CD4-positive, alpha-beta T cell treated with Interleukin-4 for 4 hours (primary cell): ENCODE results near the gene LPAR3.
A peak's percentile ranks its signal among the peaks of the same experiment; 100 is the strongest.
"Not testable (repeated sequence)": the region's sequence is repeated elsewhere in the genome, so short reads cannot be mapped to it uniquely, and the experiment has no call there.

Experiments used
- DNase-seq: peaks from one replicate; pipeline ENCODE4 v3.0.0-alpha.2; 2020

LPAR3 gene, protein sequence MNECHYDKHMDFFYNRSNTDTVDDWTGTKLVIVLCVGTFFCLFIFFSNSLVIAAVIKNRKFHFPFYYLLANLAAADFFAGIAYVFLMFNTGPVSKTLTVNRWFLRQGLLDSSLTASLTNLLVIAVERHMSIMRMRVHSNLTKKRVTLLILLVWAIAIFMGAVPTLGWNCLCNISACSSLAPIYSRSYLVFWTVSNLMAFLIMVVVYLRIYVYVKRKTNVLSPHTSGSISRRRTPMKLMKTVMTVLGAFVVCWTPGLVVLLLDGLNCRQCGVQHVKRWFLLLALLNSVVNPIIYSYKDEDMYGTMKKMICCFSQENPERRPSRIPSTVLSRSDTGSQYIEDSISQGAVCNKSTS

DNA sequence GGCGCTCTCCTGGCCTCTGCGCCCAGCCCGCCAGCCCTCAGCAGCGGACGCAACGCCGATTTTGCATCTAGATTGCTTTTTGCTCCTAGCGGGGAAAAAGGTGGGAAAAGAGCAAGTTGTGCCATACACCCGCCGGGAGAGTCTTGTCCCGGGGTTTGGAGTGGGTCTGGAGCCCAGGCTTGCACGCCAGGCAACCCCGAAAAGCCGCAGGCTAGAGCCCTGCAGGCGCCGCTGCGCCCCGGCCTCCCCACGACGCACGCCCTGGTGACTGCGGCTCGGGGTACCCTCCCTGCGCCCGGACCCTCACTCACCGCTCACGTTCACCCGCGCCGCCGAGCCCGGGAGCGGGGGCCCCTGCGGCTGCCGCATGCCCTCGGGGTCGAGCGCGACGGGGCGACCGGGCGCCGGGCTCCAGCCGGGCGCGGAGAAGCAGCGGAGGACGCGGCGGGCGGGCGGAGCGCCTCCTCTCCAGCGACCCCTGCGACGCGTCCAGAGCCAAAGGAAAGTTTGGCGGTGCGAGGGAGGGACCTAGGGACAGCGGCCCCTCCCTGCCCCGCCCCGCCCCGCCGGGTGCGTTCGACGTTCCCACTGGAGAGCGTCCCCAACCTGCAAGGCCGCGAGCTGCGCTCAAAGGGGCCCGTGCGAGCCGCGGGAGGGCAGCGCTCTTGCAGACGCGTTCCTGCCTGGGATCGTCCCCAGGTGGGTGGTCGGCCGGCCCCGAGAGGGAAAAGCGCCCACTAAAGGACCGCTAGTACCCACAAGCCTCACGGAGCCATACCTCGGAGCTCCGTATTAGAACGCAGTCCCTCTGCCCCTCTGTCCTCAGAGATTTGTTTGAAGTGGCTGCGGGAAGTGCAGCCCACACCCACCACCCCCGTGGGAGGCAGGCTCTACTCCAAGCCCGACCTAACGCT lies at the start of gene LPAR3:
Gene LPAR3, minus strand, starts transcription at position 502 of the 914 bp plus-strand sequence. CDS start 27,086 bp downstream, outside the sequence.
- DNase-seq: no peak

DNA sequence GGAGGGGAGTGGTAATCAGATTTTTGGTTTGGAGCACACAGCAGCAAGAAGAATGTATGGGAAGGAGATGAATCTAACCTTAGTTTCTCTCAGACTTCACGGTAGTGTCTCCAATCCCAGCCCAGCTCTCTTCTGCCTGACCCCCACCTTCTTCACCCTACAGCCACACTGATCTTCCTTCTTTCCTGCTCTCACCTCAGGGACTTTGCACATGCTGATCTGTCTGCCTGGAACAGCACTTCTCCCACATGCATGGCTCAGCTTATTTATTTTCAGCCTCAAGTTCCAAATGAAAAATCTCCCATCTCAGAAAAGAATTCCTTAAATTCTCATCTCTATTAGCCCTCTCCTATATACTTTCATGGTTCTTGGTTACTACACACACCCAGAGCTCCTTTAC lies 48.8 kb upstream of the LPAR3 start:
- no peak for DNase-seq

DNA sequence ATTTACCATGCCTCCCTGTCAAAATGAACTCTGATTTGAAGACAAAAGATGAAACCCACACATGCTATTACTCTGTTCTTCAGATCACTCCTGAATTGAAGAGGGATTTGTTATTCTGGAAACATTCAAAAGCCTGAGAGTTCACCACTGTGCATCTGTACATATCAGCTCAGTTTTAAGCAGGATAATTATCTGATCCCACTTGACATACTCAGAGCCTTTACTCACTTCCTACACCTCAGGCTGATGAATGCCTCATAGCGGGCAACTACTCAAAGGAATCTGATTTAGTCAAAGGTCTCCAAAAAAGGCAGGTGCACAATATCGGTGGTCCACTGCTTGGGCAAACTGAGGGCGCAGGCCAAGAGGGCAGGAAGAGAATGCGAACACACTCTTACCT lies 47.5 kb upstream of the LPAR3 start:
- no peak for DNase-seq

DNA sequence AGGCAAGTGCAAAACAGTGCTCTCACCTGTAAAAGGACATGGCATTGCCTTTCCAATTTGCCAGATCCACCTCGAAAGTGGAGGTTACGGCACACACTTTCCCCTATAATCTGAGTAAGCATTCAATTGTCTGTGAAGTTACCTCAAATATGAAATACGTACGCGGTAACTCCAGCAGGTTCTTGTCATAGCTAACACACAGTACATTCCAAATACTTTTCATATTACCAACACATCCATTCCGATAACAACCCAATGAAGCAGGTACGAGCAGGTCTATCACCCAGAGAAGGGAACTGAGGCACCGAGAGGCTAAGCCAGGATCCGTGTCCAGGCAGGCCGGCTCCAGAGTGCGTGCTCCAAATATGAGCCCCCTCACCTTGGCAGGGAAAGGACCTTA lies 46.8 kb upstream of the LPAR3 start:
- DNase-seq: no peak

DNA sequence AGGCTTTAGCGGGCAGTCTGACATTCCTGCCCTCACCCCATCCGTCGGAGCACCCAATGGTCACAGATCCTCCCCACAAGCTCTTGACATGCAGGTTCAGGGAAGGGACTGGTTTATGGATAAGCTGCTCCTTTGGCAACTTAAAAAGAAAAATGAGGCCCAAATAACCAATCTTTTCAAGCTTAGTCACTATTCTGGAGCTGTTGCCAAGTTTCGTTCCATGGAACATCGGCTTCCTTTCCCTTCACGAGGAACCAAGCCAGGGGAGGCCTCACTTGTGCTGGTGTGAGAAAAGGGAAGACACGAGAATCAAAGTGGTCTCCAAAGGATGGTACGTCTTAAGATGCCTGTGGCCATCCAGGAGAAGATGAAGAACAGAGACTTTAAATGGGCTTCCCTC lies 46.1 kb upstream of the LPAR3 start:
- DNase-seq: no peak

DNA sequence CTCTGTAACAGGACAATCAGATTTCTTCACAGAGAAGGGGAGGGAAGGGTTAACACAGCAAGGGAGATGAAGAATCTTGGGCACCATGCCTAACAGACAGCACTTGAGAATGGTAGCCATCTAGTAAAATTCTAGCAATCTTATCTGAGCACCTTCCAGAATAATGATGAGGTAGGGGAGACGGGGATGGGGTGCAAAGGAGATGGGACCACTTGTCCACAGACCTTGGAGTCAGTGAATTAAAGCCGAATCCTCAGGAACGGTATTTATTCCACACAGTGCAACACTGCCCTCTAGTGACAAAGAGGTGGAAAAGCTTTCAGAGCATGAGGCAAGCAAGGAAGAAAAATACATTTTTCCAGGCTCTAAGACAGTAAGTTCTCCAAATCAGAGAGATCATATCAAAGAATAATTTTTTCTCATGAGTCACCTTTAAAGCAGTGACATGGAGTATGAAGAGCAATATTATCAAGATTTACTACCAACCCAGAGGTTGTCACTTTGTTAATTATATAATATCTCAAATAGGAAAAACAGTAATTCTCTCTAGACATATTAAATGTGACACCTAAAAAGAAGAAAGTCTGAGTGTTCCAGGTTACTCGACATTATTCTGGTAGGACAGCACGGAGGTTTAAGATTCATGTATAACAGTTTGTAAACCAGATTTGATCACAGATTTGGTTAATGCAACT lies 43.3 kb upstream of the LPAR3 start:
- DNase-seq: peak; percentile 66

DNA sequence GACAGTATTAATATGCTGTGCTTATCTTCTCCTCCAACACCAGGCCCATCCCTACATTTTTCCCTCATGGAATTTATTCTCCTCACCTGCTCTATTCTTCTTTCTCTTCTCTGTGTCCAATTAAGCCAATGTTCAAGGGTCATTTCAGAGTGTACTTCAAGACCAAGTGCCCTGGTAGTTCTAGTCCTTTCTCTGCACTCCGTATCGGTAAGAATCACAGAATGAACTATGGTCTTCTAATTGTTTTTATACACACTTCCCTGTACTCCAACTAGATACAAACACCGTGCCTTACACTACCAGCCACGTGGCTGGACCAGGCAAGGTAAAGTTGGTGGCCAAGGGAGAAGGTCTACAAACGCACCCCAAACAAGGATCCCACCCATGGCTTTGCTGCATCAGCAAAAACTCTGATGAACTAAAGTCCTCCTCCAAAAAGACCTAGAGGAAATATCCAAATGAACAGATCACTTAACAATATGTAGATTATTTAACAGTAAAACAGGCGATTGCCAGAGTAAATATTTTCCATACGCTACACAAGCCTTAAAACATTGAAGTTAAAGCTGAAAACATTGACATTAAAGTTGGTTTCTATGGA lies 40.1 kb upstream of the LPAR3 start:
- DNase-seq: no peak

DNA sequence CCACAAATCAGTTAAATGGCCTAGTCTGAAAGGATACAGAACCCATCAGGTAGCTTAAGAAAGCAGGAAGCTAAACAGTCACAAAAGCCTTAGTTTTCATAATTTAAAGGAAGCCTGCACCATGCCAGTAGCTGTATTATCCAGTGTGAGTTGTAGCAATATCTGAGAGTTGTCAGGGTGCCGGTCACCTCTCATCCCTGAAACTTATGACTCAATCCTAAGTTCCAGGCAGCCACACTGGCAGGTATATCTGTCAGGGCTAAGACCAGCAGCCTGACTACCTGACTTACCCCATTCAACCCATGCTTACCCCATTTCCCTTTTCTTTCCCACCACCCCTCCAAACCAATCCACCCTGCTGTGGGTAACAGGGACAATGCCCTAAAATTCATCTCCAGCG lies 37.8 kb upstream of the LPAR3 start:
- no peak for DNase-seq

DNA sequence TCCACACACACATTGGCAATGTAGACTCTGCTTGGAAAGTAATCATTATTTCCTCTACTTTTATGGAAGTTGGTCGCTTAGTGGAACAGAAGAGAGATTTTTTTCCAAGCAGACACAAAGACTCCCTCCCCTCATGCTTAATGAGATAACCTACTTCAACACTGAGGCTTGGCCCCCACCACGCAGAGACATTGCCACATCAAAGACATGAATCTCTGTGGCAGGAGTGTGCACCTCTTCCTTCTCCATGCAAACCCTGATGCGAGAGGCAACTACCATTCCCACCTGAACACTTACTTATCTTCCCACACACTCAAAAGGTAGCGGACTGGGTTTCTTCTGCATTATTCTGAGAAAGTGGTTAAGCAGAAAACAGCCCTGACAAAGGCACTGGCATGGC lies 37.3 kb upstream of the LPAR3 start:
- no peak for DNase-seq

DNA sequence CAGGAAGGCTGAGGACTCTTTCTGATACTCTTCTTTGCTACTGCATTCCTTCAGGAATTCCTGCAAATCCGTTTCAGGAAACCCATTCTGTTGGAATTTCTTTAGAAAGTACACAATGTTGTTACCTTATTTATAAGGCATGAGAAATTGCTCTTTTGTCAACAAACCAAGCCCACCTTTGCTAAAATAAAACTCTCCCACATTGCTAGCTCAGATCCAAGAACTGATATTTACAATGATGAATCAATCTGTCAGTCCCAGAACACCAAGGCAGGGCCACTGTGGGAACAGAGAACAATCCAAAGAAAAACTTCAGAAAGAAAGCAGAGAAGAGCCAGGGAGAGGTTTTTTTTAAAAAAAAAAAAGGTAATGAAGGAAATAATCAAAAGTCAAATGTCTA lies 36.6 kb upstream of the LPAR3 start:
- DNase-seq: no peak

DNA sequence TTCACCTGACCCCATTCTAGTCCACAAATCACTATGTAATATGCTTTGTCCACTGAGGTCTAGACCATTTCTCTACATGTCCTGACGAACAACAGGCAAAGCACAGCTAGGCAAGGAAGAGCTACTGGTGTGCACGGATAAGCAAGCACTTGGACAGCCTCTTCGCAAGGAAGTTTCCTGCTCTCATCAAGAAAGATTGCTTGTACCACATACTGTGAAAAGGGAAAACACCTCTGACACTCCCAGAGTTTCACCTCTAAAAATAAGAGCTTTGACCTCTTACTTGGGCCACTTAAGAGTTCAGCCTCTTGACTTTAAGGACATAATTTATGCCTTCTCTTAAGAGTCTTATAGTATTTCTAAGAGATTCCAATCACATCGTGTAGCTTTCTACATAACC lies 36.0 kb upstream of the LPAR3 start:
- no peak for DNase-seq

DNA sequence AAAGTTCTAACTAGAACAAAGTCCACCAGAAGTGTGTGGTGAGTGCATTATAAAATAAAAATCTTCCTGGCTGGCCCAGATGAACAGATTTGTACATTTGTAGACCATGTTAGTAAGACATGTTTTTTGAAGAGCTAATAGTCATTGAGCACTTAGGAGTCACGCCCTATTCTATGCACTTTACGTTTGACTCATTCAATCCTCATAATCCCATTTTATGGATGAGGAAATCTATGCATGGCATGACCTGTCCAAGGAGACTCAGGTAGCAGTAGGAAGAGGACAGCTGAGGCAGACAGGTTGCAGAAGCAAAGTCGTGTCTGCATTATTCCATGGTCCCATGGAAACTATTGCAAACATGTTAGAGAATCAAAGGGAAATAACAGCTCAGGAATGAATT lies 30.3 kb upstream of the LPAR3 start:
- no peak for DNase-seq

DNA sequence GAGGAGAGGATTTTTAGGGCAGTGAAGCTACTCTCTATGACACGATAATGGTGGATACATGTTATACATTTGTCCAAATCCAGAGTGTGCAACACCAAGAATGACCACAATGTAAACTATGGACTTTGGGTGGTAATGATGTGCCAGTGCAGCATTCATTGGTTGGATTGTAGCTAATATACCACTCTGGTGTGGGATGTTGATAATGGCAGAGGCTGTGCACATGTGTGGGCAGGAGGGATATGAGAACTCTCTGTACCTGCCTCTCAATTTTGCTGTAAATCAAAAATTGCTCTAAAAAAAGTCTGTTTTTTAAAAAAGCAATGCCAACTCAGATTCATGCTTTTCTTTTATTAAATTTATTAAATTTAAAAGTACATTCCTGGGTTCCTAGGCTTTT lies 27.2 kb upstream of the LPAR3 start:
- DNase-seq: no peak

DNA sequence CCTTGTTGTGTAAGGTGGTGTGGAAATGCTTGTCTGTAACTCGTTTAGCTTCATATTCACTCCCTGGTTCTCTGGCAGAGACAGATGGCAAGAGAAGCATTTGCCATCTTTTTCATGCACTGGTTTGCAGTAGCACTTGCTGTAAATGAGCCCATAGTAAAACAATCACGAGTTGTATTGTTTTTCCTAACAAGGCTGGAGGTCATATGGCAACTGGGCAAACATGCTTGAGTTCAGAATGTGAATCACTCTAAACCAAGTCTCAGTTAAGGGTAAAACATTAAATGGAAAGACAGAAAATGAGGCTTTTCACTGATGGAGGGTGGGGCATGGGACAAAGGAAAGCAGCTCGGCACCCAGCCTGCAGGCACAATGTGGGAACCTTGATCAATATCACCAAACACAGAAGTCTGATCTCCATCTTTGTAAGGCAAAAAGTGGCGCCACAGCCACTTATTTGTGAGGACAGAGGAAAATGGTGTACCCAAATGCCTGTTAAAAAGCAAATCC lies 26.5 kb upstream of the LPAR3 start:
- DNase-seq: no peak

DNA sequence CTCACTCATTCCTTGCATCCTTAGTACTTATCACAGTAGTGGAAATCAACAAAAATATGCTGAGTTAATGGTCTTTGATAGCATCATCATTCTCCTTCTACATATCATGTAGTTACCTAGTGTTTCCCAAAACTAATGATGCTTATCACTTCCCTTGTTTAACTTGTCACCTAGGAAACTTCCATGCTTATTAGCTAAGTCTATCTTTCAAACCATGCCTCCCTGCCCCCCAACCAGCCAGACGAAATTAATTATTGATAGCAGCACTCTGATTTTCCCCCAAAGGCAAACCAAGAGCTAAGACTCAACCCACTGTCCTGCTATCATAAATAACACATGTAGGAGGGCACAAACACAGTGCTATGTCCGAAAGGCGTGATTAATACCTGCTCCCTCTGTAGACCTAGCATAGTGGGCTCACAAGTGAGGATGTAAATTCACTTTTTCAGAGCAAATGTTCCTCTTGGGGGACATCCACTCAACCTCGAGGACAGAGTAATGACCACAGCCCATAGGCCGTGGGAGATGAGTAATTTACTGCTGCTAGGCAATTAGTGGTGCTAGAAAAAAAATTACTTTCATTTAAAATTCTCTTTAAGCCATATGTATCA lies 25.8 kb upstream of the LPAR3 start:
- no peak for DNase-seq

DNA sequence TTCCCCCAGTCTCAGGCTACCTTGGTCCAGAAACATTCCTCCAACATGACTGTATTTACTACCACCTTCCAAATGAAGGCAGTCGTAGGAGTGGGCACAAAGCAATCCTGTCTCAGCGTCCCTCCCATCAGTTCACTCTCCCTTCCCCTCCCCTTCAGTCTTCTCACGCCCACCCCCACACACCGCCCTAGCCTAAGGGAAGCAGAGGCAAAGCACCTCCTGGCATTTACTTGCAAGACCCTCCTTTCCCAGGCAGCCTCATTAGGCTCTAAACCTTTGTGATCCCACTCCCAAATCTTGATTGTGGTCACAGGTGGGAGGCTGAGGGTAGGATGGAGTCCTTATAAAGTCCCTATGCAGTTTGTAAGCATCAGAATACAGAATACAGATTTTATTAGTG lies 23.9 kb upstream of the LPAR3 start:
- DNase-seq: no peak

DNA sequence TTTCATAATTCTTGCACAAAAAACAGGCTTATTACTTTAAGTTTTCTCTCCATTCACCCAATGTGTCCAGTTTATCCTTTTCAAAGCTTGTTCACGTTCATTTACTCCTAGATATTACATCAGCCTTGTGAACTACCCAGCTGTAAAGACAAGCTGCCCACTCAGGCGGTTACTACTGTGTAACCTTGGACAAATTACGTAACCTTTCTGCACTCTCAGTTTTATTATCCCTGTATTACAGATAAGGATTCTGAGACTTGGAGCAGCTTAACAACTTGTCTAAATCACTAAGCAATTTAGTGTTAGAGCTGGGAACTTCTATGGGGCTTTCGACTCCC lies 20.5 kb upstream of the LPAR3 start:
- DNase-seq: no peak

DNA sequence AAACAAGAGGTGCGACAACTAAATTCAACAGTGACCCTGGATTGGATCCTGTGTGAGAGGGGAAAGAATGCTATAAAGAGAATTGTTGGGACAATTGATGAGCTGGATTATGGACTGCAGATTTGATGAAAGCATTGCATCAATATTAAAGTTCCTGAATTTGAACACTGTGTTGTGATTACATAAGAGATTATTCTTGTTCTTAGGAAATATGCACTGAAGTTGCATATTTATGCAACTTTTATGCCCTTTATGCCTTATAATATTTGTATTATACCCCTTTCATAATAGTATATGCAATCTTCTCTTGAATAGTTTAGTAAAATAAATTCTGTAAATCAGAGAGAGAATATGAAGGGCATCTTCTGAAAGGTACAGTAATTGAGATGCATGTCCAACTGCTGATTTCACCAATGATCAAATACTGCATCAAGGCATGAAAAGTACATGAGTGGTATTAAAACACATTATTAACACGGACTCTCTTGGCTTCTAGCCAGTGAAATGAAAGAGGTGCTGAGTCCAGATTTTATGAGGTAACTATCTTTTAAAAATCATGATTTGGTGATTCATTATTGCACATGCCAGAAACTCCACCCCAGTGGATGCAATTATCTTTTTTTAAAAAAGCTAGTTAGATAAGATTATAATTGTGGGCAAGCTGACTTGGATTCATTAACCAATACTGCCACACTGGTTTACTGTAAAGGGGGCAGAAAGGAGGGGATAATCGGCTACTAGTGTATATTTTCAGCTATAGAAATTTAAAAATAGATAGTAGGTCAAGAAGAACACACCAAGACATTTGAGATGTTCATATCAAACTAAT lies 19.9 kb upstream of the LPAR3 start:
- DNase-seq: no peak

DNA sequence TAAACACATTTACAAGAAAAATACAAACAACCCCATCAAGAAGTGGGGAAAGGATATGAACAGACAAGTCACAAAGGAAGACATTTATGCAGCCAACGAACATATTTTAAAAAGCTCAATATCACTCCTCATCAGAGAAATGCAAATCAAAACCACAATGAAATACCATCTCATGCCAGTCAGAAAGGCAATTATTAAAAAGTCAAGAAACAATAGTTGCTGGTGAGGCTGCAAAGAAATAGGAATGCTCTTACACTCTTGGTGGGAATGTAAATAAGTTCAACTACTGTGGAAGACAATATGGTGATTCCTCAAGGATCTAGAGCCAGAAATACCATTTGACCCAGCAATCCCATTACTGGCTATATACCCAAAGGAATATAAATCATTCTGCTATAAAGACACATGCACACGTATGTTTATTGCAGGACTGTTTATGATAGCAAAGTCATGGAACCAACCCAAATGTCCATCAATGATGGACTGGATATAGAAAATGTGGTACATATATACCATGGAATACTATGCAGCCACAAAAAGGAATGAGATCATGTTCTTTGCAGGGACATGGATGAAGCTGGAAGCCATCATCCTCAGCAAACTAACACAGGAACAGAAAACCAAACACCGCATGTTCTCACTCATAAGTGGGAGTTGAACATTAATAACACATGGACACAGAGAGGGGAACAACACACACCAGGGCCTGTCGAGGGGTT lies 15.9 kb upstream of the LPAR3 start:
- not testable (repeated sequence) for DNase-seq

DNA sequence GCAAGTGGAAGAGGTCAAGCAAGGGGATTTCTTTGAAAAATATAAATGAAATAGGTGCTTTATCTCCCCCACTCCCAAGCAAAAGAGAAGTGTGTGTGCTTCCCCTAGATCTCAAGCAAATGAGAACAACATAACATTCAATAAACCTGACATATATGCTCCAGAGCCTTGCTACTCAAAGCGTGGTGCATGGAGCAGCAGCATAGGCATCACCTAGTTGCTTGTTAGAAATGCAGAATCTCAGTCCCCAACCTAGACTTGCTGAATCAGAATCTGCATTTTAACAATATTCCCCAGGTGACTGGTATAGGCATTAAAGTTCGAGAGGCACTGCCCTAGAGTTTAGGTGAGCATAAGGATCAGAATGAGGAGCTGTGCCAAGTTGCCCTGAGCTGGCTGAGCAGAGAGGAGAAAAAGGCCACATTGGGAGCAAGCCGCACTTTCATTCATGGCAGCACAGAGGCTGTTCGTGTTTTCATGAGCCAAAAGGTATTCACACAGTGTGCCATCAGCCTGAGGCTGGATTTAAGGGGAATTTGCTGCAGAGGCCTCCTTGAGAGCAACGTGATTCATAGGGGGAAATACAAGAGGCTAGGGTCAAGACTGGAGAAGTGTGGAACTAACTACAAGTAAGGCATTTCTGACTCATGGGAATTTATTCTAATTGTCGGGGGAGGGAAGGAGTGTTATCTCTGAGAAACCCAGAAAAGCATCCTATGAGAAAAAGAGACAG lies 14.3 kb upstream of the LPAR3 start:
- no peak for DNase-seq
